Measurements from ENCODE around the gene ELF2.
"Not testable (repeated sequence)": the region's sequence is repeated elsewhere in the genome, so short reads cannot be mapped to it uniquely, and the experiment has no call there.

Gene ELF2

GRCh38 chr4:139142087-139142486 is 34.9 kb downstream of the ELF2 start:
- DNase-seq, result no peak

- no peak for DNase-seq
Measured at GRCh38 chr4:139137763-139138162, 39.3 kb downstream of the ELF2 start.

- no peak for DNase-seq
Measured at GRCh38 chr4:139134403-139134802, 42.6 kb downstream of the ELF2 start.

GRCh38 chr4:139131209-139131870 is 45.7 kb downstream of the ELF2 start:
- no peak for DNase-seq

- no peak for DNase-seq
Measured at GRCh38 chr4:139129206-139129605, 47.8 kb downstream of the ELF2 start.

GRCh38 chr4:139126898-139127297 is 50.1 kb downstream of the ELF2 start:
- no peak for DNase-seq

GRCh38 chr4:139123910-139124309 is 53.1 kb downstream of the ELF2 start:
- DNase-seq, result no peak

GRCh38 chr4:139118365-139118764 is 58.7 kb downstream of the ELF2 start:
- DNase-seq, result no peak

DNA sequence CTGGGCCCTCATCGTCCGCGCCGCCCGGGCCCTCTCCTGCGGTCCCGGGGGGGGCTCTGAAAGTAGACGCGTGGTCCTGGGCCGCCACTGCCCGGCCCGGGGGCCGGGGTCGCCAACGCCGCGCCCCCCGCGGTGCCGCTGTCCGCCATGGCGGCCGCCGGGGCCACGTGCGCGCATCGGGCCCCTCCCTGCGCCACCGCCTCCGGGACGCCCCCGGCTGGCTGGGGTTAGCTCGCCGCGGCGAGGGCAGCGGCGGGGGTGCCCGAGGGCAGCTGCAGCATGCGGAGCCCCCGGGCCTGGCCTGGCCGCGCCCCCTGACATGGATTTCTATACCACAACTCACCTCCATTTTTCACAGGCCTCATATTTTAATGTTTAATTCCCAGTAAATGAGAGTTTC is 61.8 kb downstream of the ELF2 start:
- DNase-seq, result no peak

- DNase-seq, result not testable (repeated sequence)
Measured at GRCh38 chr4:139114795-139115194, 62.2 kb downstream of the ELF2 start.

DNA sequence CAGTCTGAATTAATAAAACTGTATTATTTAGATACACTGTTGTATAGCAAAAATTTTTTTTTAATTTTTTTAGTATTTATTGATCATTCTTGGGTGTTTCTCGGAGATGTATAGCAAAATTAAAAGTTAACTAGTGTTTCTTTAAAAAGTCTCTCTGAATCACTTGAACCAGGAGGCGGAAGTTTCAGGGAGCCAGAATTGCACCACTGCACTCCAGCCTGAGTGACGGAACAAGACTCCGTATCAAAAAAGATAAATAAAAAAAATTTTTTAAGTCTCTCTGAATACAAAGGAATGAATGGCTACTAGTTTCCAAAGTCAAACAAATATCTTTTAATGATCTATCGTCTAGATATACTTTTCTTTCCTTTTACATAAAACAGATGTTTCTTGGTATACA is 64.4 kb downstream of the ELF2 start:
- no peak for DNase-seq

DNA sequence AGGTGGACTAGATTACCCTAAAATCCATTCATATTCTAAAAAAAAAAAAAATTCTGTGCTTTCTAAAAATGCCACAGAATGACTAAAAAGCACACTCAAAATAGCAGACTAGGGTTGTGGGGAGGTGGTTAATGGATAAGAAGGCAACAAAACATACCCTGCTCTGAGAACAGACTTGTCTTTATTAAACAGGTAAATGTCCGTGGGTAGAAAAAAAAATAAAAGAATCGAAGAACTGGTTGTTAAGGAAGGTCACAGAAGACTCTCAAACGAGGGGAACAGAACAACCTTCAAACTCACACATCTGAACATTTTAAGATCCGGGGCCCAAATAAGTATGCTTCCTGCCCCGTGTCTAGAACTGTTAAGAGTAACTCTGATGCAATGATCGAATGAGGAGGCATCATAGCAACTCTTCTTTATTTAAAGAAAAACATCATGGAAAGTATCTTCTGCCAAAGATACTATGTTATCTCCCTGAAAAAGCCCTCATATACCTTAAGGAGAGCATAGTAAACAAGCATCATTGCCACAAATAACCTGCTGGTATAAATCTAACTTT is 68.4 kb downstream of the ELF2 start:
- no peak for DNase-seq

GRCh38 chr4:139099366-139099982 is 77.5 kb downstream of the ELF2 start:
- peak; percentile 82 for DNase-seq

- DNase-seq, result no peak
Measured at GRCh38 chr4:139092271-139092670, 84.7 kb downstream of the ELF2 start.

DNA sequence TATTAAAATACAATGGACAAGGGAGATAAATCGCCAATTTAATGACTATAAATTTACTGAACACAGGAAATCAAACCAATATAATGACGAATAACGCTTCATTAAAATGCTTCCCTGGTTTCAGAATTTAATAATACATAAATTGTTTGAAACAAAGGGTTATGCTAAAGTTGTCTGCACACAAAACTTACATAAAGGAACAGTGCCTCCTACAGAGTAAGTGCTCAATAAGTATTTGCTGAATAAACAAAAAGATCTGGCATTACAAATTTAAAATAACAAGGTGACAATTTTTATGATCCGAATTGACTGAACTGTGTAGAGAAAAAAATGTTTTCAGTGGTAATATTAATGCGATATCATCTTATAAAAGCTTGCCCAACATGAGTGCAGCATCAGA is 91.9 kb downstream of the ELF2 start:
- no peak for DNase-seq

GRCh38 chr4:139084804-139085093 is 92.3 kb downstream of the ELF2 start:
- no peak for DNase-seq

DNA sequence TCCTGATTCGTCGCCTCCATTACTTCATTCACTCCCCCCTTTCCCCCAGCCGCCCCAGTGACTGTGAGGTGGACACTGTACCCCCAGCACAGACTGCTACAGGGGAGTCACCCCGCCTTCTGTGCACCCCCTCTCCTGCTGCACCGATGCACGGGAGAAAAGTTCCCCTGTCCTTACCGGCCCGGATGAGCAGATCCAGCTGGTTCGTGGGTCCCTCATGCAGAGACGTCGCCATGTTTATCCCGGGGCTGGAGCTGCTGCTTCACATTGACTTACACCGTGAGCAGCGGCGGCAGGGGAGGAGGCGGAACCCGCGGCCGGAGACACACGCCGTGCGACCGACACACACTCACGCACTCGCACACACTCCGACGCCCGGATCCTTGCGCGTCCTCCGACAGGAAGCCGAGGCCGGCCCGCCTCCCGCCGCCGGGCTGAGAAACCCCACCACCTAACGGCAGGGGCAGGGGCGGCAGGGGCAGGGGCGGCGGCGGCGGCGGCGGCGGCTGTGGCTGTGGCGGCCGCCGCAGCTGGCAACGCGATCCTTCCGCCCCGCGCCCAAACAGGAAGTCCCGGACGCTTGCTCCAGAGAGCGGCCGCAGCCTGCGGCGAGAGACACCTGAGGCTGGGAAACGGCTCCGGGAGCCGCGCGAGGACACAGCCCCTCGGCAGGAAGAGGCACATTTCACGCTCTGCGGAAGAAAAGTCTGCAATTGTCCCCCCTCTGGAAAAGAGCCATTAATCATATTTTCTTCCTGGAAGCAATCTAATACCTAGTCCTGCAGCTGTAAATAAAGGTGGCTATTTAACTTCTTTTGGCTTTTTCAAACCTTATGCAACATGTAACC is 92.8 kb downstream of the ELF2 start:
- DNase-seq, result peak; percentile 89

DNA sequence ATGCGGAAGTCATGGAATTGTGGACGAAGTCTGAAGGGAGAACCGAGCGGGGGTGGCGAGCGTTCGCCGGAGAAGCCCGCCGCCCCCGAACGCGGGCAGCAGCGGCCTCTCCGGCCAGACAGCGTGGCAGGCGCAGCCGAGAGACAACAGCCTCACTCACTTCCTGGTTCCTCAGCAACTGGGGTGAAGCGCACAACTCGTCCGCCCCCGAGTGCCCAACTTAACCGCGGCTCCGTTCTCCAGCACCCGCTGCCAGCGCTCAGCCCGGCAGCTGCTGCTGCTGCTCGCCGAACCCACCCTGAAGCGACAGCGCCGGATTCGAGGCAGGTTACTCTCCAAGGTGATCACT is 93.4 kb downstream of the ELF2 start:
- peak; percentile 69 for DNase-seq

DNA sequence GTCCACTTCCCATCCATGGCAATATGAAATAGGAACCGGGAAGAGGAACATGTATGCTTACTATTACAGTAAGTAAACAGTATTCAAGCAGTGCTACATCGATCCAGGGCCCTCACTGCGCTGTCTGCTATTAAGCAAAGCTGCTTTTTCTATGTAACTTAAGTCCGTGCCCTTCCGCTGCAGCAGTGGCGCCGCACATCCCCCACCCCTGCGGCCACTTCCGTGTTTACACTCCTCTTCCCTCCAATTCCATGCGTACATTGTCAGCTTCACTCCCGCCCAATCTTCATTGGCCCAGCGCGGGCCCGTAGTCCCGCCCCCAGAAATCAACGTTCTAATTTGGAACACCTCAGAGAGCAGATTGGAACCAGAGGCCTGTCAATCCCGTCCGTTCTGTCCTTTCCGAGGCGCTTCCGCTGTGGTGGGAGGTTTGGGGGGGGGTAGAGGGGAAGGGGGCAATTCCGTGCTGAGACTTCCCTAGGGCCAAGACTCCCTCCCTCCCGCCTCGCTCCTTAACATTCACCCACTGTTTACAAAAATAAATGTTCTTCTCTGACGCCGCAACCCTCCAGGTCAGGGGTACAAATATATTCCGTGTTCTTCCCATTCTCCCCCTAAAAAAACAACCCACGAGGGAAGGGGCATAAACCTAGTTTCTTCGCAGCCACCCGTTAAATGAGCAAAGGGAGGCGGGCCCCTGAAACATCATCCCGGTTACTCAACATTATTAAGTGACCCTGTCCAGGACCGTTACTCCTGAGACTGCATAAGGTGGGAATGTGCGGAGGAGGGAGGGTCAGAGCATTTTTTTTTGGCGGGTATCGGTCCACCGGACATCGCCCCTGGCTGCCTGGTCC is 94.0 kb downstream of the ELF2 start:
- peak; percentile 92 for DNase-seq

DNA sequence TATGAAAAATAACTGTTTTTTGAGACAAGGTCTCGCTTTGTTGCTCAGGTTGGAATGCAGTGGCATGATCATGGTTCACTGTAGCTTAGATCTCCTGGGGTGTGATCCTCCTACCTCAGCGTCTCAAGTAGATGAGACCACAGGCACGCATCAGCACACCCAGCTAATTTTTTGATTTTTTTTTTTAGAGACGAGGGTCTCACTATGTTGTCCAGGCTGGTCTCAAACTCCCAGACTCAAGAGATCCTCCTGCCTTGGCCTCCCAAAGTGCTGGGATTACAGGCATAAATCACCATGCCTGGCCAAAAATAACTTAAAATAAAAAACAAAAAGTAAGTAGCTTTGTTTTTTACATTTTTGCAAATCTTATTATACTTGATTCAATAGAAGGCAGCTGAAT is 98.1 kb downstream of the ELF2 start:
- no peak for DNase-seq

GRCh38 chr4:139077567-139078355 is 99.3 kb downstream of the ELF2 start:
- no peak for DNase-seq
